T-helper 1 cell treated with Interleukin-12 subunit alpha and Interleukin-12 subunit beta and Interleukin-4 antibody, amounts not matched to agents 30 ng/mL and 1 ng/mL, for 36 hours (primary cell): Measurements from ENCODE around the gene NPEPL1. TPM values are rescaled to one million over a fixed set of nuclear protein-coding genes. Genes with fewer than 3 reads are reported as not detected.
"Not testable (repeated sequence)": the region's sequence is repeated elsewhere in the genome, so short reads cannot be mapped to it uniquely, and the experiment has no call there.

Experiments used
- intact Hi-C: fragments of 100-400 bp; cut with micrococcal nuclease; formaldehyde crosslinking; loops from one replicate; pipeline ENCODE4 v1.15.1; 2024
- total RNA-seq: library from RNA; stranded (reverse); gene quantifications from 2 replicates; pipeline ENCODE4 v1.2.3, GENCODE V29; 2022

The NPEPL1 gene
- total RNA-seq, 1 donor from 2014 or later: 27.4 TPM

DNA sequence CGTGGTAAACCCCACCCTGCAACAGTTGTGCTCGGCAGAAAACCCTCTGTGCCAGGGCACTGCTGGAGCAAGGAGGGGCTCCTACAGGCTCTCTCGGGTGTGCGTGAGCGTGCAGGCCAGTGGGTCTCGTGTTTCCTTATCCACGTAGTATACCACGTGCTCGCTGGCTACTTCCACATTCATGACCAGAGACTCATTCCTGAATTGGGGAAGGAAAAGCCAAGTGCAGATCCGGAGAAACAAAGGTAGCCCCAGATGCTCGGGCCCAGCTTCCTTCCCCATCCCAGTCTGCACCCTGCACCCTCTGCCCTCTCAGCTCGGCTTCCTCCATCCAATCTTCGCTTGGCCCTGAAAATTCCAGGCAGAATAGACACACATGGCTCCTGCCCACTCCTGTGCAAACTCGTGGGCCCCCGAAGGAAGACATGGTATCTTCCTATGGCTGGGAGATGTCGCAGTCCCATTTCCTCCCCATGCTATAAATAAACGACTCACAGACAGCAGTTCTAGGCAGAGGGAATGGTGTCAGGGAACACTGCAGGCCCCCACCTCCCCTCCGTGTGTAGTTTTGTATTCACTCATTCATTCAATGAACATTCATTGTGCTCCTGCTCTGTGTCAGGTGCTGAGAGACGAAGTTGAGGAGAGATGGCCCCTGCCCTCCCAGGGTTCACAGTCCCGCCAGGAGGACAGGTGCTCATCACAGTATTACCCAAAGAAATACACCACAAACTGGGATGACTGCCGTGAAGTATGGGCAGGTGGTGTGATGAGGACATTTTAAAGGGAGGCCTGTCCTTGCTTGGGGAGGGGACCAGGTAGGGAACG, 29.6 kb downstream of the NPEPL1 start:
- intact Hi-C loops: no loop called here

DNA sequence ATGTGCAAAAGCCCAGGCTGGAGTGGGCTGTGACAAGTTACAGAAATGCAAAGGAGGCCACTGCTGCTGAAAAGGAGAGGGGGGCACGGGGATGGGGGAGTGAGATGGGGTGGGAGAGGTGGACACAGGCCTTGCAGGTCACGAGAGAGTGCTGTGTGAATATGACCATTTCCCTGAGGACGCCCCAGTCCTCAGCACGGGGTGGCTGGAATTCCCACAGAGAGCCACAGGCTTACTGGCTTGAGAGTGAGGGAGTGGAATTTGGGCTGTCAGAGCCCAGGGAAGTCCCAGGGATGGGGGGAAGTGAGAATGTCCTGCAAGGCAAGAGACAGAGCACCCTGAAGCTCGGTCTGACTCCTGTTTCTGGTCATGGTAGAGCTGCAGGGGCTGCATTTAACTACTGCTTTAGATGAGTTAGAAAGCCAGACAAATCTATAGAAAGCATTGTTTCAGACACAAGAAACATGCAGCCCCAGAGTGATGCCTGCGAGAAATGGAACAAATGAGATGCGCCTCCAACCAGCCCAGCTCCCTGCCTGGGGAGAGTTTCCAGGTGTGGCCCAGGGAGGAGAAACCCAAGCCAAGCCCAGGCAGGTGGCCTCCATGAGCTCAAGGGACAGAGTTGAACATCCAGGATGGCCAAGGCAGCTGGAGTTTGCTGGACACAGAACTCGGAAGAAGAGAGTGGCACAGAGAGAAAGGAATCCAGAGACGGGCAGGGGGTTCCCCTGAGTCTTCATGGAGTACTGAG, 30.5 kb downstream of the NPEPL1 start:
- intact Hi-C loops: no loop called here

DNA sequence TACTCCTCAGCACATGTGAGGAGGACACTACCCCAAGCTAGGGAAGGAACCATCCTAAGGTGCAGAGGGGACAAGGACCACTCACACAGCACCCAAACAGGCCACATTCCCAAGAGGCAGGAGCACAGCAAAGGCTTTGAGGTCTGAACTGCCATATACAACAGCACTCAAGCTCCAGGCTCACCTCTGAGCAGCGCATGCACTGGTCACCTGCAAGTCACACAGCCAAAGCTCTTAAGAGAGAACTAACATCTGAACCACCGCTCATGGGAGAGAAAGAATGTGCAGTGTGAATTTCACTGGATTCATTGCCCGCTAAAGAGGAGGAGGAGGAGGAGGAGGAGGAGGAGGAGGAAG, 31.0 kb downstream of the NPEPL1 start:
- intact Hi-C loops: no loop called here

DNA sequence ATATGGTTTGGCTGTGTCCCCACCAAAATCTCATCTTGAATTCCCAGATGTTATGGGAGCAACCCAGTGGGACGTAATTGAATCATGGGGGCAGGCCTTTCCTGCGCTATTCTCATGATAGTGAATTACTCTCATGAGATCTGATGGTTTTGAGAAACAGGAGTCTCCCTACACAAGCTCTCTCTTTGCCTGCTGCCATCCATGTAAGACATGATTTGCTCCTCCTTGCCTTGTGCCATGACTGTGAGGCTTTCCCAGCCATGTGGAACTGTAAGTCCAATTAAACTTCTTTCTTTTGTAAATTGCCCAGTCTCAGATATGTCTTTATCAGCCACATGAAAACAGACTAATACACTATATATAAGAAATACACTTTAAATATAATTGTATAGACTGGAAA, 33.6 kb downstream of the NPEPL1 start:
- intact Hi-C loops: not testable (repeated sequence)

DNA sequence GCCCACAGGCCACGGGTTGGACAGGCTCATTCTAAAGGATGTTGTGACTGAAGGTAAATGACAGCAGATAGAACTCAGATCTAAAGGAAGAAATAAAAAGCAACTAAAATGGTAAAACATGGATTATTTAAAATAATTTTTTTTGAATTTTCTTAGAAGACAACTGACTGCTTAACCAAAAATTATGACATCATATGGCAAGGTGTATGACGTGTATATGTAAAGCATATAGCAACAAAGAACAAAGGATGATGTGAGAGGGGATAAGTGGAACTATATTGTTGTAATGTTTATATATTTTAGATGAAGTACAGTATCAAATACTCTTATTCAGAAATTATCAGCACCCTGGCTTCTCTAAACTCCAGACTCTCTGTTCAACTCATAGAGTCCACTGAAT, 38.6 kb downstream of the NPEPL1 start:
- intact Hi-C loops: no loop called here

DNA sequence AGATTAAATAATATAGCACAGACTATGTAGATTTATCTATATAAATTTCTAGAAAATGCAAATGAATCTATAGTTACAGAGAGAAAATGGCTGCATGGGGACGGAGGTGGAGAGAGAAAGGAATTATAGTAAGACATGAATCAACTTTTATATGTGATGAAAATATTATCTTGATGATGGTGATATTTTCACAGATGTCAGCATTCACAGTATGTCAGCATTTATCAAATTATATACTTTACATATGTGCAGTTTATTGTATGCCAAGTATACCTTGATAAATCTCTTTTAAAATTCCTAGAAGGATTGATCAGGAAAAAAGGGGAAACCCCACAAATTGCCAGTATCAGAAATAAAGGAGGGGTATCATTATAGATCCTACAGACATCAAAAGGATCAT, 44.6 kb downstream of the NPEPL1 start:
- intact Hi-C loops: no loop called here

DNA sequence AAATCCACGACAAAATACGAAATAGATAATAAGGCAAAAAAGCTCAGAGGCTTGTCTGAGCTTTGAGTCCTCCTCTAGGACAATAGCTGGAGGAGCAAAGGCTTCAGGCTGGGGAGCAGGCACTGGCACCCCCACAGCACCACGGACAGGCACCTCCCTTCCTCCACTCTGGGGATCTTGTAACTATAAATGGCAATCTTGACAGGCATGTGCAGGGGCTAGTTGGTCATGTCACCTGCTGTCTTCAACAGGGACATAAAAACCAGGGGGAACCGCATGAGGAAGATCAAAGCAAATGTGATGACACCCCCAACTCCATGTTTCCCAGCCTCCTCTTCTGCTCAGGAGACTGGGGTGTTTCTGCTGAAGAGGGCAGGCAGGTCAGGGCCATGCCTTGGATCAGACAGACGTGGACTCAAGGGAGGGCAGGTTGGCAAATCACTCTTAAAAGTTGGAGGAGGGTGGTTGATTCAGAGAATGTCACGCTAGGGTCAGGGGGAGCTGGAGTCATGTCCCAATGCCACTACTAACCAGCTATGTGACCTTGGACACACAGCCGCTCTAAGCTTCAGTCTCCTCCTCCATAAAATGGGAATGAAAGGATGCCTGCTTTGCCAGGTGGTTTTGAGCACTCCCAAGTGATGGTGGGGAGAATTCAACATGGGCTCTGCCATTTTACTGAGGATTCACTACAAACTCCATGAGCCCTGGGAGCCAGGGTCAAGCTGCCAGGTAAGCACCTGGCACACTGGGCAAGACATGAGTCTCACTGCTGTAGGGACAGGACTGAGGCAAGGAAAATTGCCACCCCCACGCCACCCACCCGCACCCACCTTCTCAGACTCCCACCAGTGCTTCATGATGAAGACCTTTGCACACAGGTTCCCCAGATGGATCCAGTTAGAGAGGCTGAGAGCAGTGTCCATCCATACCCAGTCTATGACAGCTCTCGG, 48.0 kb downstream of the NPEPL1 start:
- intact Hi-C loops: no loop called here

DNA sequence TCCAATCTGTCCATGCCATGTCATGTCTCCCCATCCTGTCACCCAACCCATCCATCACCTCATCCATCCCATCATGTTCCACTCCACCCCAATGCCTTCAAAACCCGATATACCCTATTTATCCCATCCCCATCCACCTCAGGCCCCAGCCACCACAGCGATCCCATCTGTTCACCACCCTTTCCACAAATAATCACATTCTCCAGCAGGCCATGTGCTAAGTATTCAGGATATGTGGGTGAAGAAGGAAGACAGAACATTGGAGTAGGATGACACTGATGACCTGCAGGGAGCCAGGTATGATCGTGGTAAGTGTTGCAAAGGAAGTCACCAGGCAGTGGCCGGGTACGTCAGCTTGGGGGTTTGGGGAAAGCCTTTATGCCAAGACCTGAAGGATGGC, 48.8 kb downstream of the NPEPL1 start:
- intact Hi-C loops: no loop called here

DNA sequence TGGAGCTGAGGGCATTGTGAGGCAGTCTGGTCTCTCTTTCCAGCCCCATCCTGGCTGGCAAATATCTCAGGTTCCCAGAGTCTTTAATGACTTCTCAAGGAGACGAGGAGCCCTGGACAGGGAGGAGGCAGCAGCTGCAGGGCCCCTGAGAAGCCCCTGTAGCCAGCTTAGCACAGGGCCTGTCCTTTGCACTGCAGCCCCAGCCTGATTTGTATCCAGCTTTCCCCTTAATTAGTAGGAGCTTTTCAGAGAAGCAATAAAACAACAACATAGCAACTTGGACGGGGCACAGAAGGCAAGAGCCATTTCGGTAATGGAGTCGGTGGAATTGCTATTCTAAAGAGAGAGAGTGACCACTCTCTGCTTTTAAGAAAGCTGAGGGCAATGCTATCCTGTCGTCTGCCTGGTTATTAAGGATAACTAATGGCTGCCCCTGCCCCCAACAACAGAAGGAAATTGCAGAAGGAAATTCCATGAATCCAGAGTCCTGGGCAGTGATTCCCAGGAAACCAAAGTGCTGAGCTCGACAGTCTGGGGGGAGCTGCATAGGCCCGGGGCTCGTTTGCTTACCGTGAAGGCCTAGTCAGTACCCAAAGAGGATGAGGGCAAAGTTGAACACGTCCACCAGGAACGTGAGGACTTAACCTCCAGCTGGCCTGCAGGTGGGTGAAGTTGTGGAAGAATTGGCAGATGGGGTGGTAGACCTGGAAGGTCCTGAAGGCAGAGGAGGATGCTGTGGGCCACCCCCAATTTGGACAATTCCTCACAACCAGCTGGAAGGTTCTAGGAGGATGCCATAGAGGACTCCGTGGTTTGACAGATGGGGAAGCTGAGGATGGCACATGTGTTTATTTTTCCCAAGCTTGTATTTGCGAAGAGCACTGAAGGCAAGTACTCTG, 50.3 kb downstream of the NPEPL1 start:
- intact Hi-C loops: no loop called here

DNA sequence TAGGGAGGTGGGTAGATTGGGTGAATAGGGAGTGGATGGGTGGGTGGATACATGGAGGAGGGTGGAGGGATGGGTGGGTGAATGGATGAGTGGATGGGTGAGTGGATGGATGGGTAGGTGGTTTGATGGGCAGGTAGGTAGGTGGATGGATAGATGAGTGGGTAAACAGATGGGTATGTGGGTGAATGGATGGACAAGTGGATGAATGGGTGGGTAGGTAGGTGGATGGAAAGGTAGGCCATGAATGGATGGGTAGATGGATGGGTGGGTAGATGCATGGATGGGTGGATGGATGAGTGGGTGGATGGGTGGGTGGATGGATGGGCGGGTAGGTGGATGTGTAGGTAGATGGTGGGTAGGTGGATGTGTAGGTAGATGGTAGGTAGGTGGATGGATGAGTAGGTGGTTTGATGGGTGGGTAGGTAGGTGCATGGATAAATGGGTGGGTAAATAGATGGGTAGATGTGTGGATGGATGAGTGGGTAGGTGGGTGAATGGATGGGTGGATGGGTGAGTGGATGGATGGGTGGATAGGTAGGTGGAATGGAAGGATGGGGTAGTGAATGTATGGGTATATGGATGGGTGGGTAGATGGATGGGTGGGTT, 51.4 kb downstream of the NPEPL1 start:
- intact Hi-C loops: no loop called here

DNA sequence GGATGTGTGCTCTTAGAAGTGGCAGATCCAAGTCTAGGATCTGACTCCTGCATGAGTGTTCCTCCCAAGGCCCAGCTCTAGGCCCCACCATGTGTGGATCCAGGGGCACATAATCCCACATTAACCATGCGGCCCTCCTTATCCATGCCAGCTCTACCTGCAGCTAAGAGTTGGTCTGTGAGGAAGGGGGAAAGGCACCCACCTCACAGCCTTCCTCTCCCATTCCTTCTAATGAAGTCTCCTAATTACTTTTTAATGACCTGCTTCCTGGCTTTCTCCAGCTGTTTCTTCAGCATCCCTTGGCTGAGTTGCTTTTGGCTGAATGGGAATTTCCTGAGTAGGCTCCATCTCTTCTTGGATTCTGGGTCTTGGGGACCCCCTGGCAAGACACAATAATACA, 52.2 kb downstream of the NPEPL1 start:
- intact Hi-C loops: no loop called here

DNA sequence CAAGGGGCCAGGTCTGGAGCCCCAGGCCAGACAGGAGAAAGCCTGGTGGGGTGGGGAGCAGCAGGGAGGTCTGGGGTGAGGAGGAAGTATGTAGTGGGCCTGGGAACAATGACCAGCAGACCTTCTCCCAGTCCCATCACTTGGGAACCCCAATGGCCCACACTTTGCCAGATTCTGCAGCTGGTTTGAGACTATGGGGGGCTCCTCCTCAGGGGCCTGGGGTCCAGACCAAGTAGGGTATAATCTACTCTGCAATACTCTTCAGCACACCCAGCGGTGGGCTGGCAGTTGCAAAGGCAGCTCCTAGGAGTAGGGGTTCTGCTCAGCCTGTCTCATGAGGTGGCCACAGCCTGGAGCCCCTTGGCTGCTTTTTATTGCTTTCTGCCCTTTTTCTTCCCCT, 52.8 kb downstream of the NPEPL1 start:
- intact Hi-C loops: no loop called here

DNA sequence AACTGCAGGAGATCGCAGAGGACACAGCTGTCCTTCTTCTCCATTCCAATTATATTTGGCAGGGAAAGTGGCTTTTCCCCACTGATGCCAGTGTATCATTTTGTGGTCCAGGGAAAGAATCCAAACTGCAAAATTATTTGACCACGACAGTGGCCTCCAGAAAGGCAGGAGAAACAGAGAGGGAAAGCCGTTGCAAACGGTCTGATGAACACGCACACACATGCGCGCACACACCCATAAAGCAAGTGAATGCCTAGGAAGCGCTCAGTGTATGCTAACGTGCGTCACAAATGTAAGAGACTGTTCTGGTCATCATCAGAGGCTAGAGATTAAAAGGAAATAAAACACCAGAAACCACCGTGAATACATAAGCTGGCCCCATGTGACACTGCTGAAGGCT, 54.0 kb downstream of the NPEPL1 start:
- intact Hi-C loops: no loop called here

DNA sequence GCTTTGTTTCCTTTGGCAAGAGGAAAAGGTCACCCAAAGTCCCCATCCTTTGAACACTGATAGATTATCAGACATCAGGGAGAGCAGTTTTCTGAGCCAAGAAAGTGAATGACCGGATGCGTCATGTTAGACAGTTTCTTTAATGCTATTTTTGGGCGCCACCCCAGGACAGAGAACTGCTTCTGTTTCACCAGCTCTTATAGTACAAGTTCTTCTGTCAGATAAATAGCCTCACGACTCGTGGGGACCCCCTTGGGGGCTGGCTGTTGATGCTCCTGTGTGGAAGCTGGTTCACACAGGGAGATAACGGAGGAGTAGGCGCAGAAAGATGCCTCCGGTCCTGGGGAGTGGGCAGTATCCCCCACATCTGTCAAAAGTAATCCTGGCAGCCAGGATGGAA, 54.6 kb downstream of the NPEPL1 start:
- intact Hi-C loops: no loop called here

DNA sequence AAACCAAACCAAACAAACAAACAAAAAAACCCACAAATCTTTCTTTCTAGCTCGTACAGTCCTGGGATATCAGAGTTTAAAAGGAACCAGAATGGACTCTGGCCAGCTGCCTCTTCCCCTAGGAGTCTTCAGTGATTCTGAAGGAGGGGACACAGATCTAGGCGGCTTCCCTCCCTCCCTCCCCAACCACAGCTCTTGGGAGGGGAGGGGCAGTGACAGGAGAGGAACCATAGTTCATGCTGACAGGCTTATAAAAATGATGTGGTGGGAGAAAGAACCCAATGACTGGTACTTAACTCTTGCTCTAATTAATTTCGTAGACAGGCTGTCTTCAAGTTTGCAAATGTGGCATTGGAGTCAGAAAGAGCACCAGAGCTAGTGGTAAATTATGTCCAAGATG, 56.0 kb downstream of the NPEPL1 start:
- intact Hi-C loops: no loop called here

DNA sequence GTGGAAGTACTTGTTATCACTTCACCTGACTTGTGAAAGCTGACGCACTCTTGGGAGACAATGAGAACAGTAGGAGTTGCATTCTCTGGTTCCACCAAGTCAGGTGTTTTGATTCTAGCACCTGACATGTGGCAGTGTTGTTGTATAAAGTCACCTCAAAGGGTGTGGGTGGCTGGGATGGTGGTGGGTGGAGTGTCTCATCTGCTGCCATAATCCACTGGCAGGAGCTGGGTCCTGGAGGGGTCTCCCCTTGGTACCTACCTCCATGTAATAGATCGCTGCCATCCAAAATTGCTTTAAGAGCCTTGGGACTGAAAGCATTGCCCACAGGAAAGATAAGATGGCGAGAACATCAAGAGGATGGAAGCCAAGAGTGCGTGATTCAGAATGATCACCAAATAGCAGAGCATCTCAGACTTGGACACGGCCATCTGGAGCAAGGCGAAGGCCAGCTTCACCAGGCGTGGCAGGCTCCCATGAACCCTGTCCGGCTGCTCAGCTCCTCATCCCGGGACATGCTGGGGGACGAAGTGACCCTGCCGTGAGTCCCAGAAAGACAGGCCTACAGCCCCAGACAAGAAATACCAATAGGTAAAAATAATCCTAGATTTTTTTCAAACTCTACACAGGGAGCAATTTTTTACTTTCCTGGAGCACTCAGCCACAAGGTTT, 56.6 kb downstream of the NPEPL1 start:
- intact Hi-C loops: no loop called here

DNA sequence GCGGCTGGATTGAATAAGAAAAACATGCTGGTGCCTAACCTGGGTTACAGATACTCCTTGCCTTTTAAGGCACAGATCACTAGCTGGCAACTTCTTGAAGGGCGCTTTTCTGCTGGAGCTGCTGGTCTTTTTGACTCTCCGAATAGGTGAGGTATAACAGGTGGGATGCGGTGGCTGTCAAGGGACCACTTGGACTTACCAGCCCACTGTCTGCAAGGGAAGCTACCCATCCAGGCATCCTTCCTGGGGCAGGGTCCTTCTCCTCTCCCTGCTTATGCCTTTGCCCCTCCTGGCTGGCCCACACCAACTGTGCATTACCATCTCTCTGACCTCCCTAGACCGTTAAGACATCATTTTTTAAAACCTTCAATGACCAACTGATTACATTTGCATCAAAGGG, 57.4 kb downstream of the NPEPL1 start:
- intact Hi-C loops: no loop called here

DNA sequence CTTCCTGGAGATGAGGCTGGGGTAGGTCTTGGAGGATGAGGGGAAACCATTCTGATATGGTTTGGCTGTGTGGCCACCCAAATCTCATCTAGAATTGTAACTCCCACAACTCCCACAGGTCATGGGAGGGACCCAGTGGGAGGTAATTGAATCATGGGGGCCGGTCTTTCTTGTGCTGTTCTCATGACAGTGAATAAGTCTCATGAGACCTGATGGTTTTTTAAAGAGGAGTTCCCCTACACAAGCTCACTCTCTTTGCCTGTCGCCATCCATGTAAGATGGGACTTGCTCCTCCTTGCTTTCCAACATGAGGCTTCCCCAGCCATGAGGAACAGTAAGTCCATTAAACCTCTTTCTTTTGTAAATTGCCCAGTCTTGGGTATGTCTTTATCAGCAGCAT, 58.1 kb downstream of the NPEPL1 start:
- intact Hi-C loops: not testable (repeated sequence)

DNA sequence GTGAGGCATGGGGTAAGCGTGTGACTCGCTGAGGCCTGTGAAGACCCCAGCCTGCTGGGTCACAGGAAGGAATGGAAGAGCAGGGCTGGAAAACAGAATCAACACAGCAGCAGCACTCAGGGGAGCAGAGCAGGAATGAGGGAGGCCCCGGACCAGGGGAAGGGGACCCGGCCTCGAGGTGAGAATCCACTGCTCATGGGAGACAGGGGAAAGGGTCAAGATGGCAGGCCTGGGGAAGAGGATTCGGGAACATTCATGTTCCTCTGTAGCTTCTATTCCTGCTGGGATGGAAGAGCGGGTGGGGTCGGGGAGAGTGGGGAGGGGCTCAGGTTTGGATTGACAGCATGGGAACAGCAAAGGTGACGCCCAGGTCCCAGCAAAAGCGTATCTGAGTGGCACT, 59.4 kb downstream of the NPEPL1 start:
- intact Hi-C loops: no loop called here

DNA sequence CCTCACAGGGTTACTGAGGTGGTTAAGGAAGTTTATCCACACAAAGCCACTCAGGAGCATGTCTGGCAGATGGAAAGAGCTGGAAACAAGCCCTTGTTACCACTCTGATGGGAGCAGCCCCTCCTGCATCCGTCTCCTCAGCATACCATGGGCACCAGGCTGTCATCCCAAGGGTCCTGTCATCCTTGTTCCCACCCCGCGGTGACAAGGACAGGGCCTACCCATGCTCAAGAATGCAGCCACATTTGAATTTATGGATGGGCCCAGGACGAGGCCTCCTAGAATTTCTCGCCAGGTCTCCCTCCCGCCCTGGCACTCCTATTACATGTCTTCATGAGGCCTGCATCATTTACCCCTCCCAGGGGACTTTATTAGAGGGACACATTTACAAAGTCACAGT, 60.0 kb downstream of the NPEPL1 start:
- intact Hi-C loops: no loop called here
